Measurements from ENCODE around the gene AKR1B1. TPM values are rescaled to one million over a fixed set of nuclear protein-coding genes. Genes with fewer than 3 reads are reported as not detected.

The AKR1B1 gene
- total RNA-seq, 2 experiments from 2014 or later = 97.8 to 102 TPM

- DNase-seq = no peak
- H3K27ac Mint-ChIP-seq = no peak overlapping the region
- no peak overlapping the region for H3K4me3 Mint-ChIP-seq
- H3K9me3 Mint-ChIP-seq = peaks cover 15% of the 10 kb centered on the region
- intact Hi-C loops (cut with micrococcal nuclease) = no loop called here
- no peaks in the 10 kb centered on the region for H3K4me1 Mint-ChIP-seq (ENCODE audit: low read depth)
- ChIA-PET POLR2A (no interaction called here), CTCF (interaction anchor here (1.0 kb wide), 1 partner anchor 33 kb away, joined by 4 read pairs; no protein-coding TSS in a partner anchor)
- peaks cover 6% of the 10 kb centered on the region for H3K36me3 Mint-ChIP-seq
- no peaks in the 10 kb centered on the region for H3K27me3 Mint-ChIP-seq
These were observed 6.6 kb upstream of the AKR1B1 start for GRCh38 chr7:134465491-134465890.

- H3K4me3 Mint-ChIP-seq = no peak overlapping the region
- peaks cover 7% of the 10 kb centered on the region for H3K4me1 Mint-ChIP-seq (ENCODE audit: low read depth)
- intact Hi-C loops (cut with micrococcal nuclease) = no loop called here
- DNase-seq = no peak
- H3K27me3 Mint-ChIP-seq = no peaks in the 10 kb centered on the region
- peaks cover 15% of the 10 kb centered on the region for H3K9me3 Mint-ChIP-seq
- no peak overlapping the region for H3K27ac Mint-ChIP-seq
- H3K36me3 Mint-ChIP-seq = peaks cover 6% of the 10 kb centered on the region
- ChIA-PET CTCF (interaction anchor here (1.9 kb wide), 1 partner anchor 32 kb away, joined by 6 read pairs; no protein-coding TSS in a partner anchor), POLR2A (no interaction called here)
These were observed 5.6 kb upstream of the AKR1B1 start for GRCh38 chr7:134464496-134464895.

- no peak overlapping the region for H3K27ac Mint-ChIP-seq
- intact Hi-C loops (cut with micrococcal nuclease) = no loop called here
- CTCF ChIA-PET = interaction anchor here (1.9 kb wide), 1 partner anchor 31 kb away, joined by 6 read pairs; no protein-coding TSS in a partner anchor
These were observed 4.9 kb upstream of the AKR1B1 start for GRCh38 chr7:134463751-134464150.

GRCh38 chr7:134462337-134462925, 3.5 kb upstream of the AKR1B1 start:
- Mint-ChIP-seq H3K4me3 (no peak overlapping the region), H3K27ac (no peak overlapping the region), H3K36me3 (peaks cover 6% of the 10 kb centered on the region), H3K27me3 (no peaks in the 10 kb centered on the region), H3K9me3 (peaks cover 15% of the 10 kb centered on the region), H3K4me1 (ENCODE audit: low read depth) (peaks cover 20% of the 10 kb centered on the region)
- POLR2A ChIA-PET = no interaction called here
- intact Hi-C loops (cut with micrococcal nuclease) = no loop called here
- DNase-seq = no peak
- CTCF ChIA-PET = no interaction called here

More at GRCh38 chr7:134463751-134464150, 4.9 kb upstream of the AKR1B1 start:
- no peaks in the 10 kb centered on the region for H3K27me3 Mint-ChIP-seq
- DNase-seq = no peak
- H3K9me3 Mint-ChIP-seq = peaks cover 15% of the 10 kb centered on the region
- peaks cover 11% of the 10 kb centered on the region for H3K4me1 Mint-ChIP-seq (ENCODE audit: low read depth)
- no peak overlapping the region for H3K4me3 Mint-ChIP-seq
- H3K36me3 Mint-ChIP-seq = peaks cover 6% of the 10 kb centered on the region
- POLR2A ChIA-PET = no interaction called here

GRCh38 chr7:134461916-134462315, 3.0 kb upstream of the AKR1B1 start:
- Mint-ChIP-seq H3K4me3 (no peak overlapping the region), H3K27me3 (no peaks in the 10 kb centered on the region), H3K36me3 (peaks cover 6% of the 10 kb centered on the region), H3K27ac (no peak overlapping the region), H3K4me1 (ENCODE audit: low read depth) (peaks cover 23% of the 10 kb centered on the region), H3K9me3 (peaks cover 15% of the 10 kb centered on the region)
- ChIA-PET CTCF (interaction anchor here (1.5 kb wide), 1 partner anchor 144 kb away, joined by 4 read pairs; no protein-coding TSS in a partner anchor), POLR2A (no interaction called here)
- intact Hi-C loops (cut with micrococcal nuclease) = no loop called here
- DNase-seq = no peak

- CTCF ChIA-PET = interaction anchor here (0.9 to 4.2 kb wide), 4 partner anchors 16 to 89 kb away, joined by 3 to 25 read pairs (median 12); partner anchors contain the start of gene AKR1B15
- no peak overlapping the region for H3K4me3 Mint-ChIP-seq
- H3K4me1 Mint-ChIP-seq (ENCODE audit: low read depth) = peaks cover 32% of the 10 kb centered on the region
These were observed 1.1 kb upstream of the AKR1B1 start for GRCh38 chr7:134459981-134460380.

GRCh38 chr7:134458341-134458805, 527 bp downstream of the AKR1B1 start:
- ChIA-PET CTCF (interaction anchor here (0.9 to 4.2 kb wide), 14 partner anchors 11 to 497 kb away, joined by 3 to 25 read pairs (median 4); partner anchors contain the start of genes AKR1B15 and SLC35B4), POLR2A (interaction anchor here (0.6 kb wide), 1 partner anchor 44 kb away, joined by 3 read pairs; no protein-coding TSS in a partner anchor)
- Mint-ChIP-seq H3K27me3 (no peaks in the 10 kb centered on the region), H3K4me3 (peak overlapping the region; percentile 82), H3K36me3 (peaks cover 6% of the 10 kb centered on the region), H3K27ac (peak overlapping the region; percentile 67), H3K4me1 (ENCODE audit: low read depth) (peaks cover 47% of the 10 kb centered on the region), H3K9me3 (no peaks in the 10 kb centered on the region)
- intact Hi-C loops (cut with micrococcal nuclease) = loop anchor here (5.0 to 10.0 kb wide), 4 partner anchors 276 to 1204 kb away; partner anchors contain the start of genes AGBL3, EXOC4 and TMEM140
- peak; percentile 62 for DNase-seq

More at GRCh38 chr7:134459981-134460380, 1.1 kb upstream of the AKR1B1 start:
- no peaks in the 10 kb centered on the region for H3K27me3 Mint-ChIP-seq
- DNase-seq = no peak
- H3K27ac Mint-ChIP-seq = no peak overlapping the region
- peaks cover 9% of the 10 kb centered on the region for H3K9me3 Mint-ChIP-seq
- intact Hi-C loops (cut with micrococcal nuclease) = loop anchor here (1.0 to 10.0 kb wide), 10 partner anchors 28 to 1205 kb away; partner anchors contain the start of genes AGBL3, BPGM, EXOC4 and TMEM140
- POLR2A ChIA-PET = no interaction called here
- H3K36me3 Mint-ChIP-seq = peaks cover 9% of the 10 kb centered on the region

GRCh38 chr7:134457210-134457609, 1.7 kb downstream of the AKR1B1 start:
- Mint-ChIP-seq H3K36me3 (peaks cover 8% of the 10 kb centered on the region), H3K4me3 (peak overlapping the region; percentile 82), H3K27me3 (no peaks in the 10 kb centered on the region), H3K4me1 (ENCODE audit: low read depth) (peaks cover 49% of the 10 kb centered on the region), H3K27ac (no peak overlapping the region), H3K9me3 (no peaks in the 10 kb centered on the region)
- CTCF ChIA-PET = interaction anchor here (0.9 to 4.2 kb wide), 5 partner anchors 24 to 156 kb away, joined by 3 to 25 read pairs (median 12); partner anchors contain the start of gene AKR1B15
- no peak for DNase-seq
- intact Hi-C loops (cut with micrococcal nuclease) = loop anchor here (5.0 to 10.0 kb wide), 4 partner anchors 278 to 1202 kb away; partner anchors contain the start of genes AGBL3, EXOC4 and TMEM140
- POLR2A ChIA-PET = no interaction called here

- Mint-ChIP-seq H3K36me3 (peaks cover 27% of the 10 kb centered on the region), H3K9me3 (no peaks in the 10 kb centered on the region), H3K4me3 (no peak overlapping the region), H3K4me1 (ENCODE audit: low read depth) (peaks cover 41% of the 10 kb centered on the region), H3K27me3 (no peaks in the 10 kb centered on the region), H3K27ac (peak overlapping the region; percentile 50)
- DNase-seq = no peak
- intact Hi-C loops (cut with micrococcal nuclease) = loop anchor here (10.0 kb wide), 2 partner anchors 281 to 1199 kb away; partner anchors contain the start of gene EXOC4
- ChIA-PET POLR2A (no interaction called here), CTCF (interaction anchor here (2.0 kb wide), 1 partner anchor 22 kb away, joined by 8 read pairs; no protein-coding TSS in a partner anchor)
These were observed 4.6 kb downstream of the AKR1B1 start for GRCh38 chr7:134454277-134454676.

- no peak for DNase-seq
- H3K27ac Mint-ChIP-seq = no peak overlapping the region
- H3K9me3 Mint-ChIP-seq = no peaks in the 10 kb centered on the region
- H3K4me3 Mint-ChIP-seq = no peak overlapping the region
- ChIA-PET POLR2A (no interaction called here), CTCF (interaction anchor here (2.0 kb wide), 1 partner anchor 21 kb away, joined by 8 read pairs; no protein-coding TSS in a partner anchor)
- peaks cover 38% of the 10 kb centered on the region for H3K4me1 Mint-ChIP-seq (ENCODE audit: low read depth)
- intact Hi-C loops (cut with micrococcal nuclease) = loop anchor here (10.0 kb wide), 2 partner anchors 281 to 1199 kb away; partner anchors contain the start of gene EXOC4
- no peaks in the 10 kb centered on the region for H3K27me3 Mint-ChIP-seq
- H3K36me3 Mint-ChIP-seq = peaks cover 27% of the 10 kb centered on the region
These were observed 5.4 kb downstream of the AKR1B1 start for GRCh38 chr7:134453518-134453917.

- no peaks in the 10 kb centered on the region for H3K9me3 Mint-ChIP-seq
- ChIA-PET CTCF (interaction anchor here (2.0 kb wide), 1 partner anchor 20 kb away, joined by 8 read pairs; no protein-coding TSS in a partner anchor), POLR2A (no interaction called here)
- no peaks in the 10 kb centered on the region for H3K27me3 Mint-ChIP-seq
- peaks cover 27% of the 10 kb centered on the region for H3K36me3 Mint-ChIP-seq
- peaks cover 36% of the 10 kb centered on the region for H3K4me1 Mint-ChIP-seq (ENCODE audit: low read depth)
- DNase-seq = no peak
- intact Hi-C loops (cut with micrococcal nuclease) = loop anchor here (10.0 kb wide), 2 partner anchors 282 to 1198 kb away; partner anchors contain the start of gene EXOC4
- H3K27ac Mint-ChIP-seq = no peak overlapping the region
- H3K4me3 Mint-ChIP-seq = no peak overlapping the region
These were observed 5.9 kb downstream of the AKR1B1 start for GRCh38 chr7:134452991-134453473.

- ChIA-PET POLR2A (no interaction called here), CTCF (interaction anchor here (2.0 kb wide), 1 partner anchor 20 kb away, joined by 8 read pairs; no protein-coding TSS in a partner anchor)
- H3K4me1 Mint-ChIP-seq (ENCODE audit: low read depth) = peaks cover 30% of the 10 kb centered on the region
- peaks cover 31% of the 10 kb centered on the region for H3K36me3 Mint-ChIP-seq
- no peak overlapping the region for H3K4me3 Mint-ChIP-seq
- no peaks in the 10 kb centered on the region for H3K27me3 Mint-ChIP-seq
- H3K9me3 Mint-ChIP-seq = no peaks in the 10 kb centered on the region
- intact Hi-C loops (cut with micrococcal nuclease) = loop anchor here (10.0 kb wide), 2 partner anchors 282 to 1198 kb away; partner anchors contain the start of gene EXOC4
- no peak overlapping the region for H3K27ac Mint-ChIP-seq
- no peak for DNase-seq
These were observed 6.5 kb downstream of the AKR1B1 start for GRCh38 chr7:134452419-134452838.
